AG20443 (cell line): ENCODE results near the gene MINDY3.

Experiments
- DNase-seq: peaks from one replicate; pipeline ENCODE4 v3.0.0; 2012; ENCODE audit warnings: low spot score, mixed read lengths

MINDY3 gene

DNA sequence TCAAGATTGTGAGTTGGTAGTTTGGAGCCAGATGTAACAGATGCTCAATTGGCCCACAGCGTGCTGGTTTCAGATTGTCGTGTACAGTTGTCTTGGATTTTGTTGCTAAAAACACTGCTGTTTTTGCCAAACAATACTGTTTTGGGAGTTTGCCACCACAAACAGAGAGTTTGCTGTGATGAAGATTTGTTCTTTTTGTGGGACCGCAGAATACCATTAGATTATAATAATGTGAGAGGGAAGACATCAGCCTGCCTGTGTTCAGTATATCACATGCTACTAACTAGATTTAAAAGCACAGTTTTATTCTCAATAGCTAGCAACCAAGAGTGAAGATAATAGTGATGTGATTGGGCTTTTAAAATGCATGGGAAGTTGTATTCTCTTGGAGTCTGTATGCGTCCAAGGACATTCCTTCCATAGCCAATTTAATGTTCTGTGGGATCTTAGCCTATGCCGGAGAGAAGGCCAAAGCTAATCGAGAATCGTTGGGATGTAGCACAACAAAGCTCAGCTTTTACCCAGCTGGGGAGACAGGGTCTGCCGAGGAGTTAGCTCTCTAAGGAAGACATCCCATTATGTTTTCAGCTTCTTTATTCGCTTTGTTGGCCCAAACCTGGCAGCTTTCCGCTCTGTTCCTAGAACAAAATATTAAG lies 121.9 kb downstream of the MINDY3 start:
- peak; percentile 77 for DNase-seq

DNA sequence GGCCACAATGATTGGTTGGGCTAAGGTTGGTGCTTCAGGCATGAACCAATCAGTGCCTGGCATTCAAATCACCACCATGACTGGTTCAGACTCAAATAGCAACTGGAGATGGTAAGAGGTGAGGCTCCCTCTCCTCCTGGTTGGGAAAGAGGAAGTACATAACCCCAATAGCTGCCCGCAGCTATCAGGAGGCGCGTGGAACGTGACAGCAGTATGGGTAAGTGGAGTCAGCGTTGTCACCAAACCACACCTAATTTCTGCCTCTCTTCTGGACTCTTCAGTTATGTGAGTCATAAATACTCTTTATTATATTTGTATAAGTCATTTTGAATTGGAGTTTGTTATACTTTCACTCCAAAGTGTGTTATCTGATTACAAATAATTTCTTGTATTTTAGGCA lies 122.7 kb downstream of the MINDY3 start:
- DNase-seq: peak; percentile 58

DNA sequence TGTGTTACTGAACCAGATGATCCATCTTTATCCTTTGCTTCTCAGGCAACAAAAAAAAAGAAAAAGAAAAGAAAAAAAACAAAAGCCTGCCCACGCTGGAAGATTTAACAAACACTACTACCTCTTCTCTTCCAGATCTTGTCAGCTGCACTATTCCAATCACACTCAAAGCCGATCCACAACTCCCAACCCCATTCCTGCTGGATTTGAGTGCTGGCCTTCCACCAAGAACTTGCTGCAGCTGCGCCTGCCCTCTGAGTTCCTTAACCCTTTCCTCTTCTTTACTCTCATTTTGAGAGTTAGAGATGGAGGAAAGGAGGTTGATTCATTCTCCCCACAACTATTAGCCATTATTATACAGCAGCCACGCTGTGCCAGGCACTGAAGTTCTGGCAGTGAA lies 124.5 kb downstream of the MINDY3 start:
- peak; percentile 24 for DNase-seq

DNA sequence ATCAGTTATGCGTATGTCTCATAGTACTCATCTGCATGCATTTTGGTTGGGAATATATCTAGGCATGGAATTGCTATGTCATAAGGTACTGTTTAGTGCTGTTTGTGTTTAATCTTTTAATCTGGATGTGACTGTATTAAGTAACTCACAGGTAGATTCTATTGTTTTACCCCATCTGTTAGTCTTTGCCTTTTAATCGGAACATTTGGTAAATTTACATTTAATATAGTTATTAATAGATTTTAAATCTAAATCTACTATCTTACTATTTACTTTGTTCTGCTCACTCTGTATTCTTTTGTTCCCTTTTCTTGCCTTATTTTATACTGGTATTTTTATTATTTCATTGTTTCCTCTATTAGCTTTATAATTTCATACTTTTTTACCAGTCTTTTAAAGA lies 130.0 kb downstream of the MINDY3 start:
- DNase-seq: no peak

DNA sequence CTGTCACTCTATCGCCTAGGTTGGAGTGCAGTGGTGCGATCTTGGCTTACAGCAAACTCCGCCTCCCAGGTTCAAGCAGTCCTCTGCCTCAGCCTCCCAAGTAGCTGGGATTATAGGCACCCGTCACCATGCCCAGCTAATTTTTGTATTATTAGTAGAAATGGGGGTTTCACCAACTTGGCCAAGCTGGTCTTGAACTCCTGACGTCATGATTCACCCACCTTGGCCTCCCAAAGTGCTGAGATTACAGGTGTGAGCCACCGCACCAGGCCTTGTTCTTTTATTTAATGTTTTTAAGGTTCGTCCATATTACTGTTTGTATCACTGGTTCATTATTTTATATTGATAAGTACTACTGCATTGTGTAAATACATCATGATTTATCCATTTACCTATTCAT lies 130.4 kb downstream of the MINDY3 start:
- no peak for DNase-seq
